DMS 273 (cell line): ENCODE measurements around the gene NUDCD3.
"Not testable (repeated sequence)": the region's sequence is repeated elsewhere in the genome, so short reads cannot be mapped to it uniquely, and the experiment has no call there.

Source experiments
- DNase-seq: peaks from one replicate; lab custom pipeline; 2025; ENCODE audit not compliant: unreplicated experiment; lab: John Stamatoyannopoulos, UW

The NUDCD3 gene

GRCh38 chr7:44449584-44449928 lies 40.9 kb downstream of the NUDCD3 start:
- no peak for DNase-seq

GRCh38 chr7:44448922-44449583 lies 41.4 kb downstream of the NUDCD3 start:
- DNase-seq, result no peak

DNA sequence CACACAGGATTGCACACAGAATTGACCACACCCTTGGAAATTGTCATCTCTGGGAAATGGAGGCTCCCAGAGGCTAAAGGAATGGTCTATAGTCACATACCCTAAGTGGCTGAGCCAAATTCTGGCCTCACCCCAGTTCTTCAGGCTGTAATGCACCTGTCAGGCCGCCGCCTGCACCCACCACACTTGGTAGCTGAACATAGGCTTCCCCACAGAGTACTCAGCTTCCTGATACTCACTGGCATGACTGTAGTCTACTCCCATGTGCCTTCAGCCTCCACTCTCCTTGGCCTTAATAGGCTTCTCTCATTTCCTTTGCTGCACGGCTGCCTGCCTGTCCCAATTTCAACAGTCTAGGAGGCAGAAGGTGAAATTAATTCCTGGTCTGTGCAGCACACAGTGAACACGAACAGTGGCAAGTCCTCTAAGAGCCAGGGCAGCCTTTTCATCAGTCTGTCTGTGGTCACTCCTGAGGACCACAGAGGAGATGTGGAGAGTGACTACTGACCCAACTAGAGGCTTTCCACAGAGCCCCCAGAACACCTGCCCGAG lies 42.5 kb downstream of the NUDCD3 start:
- DNase-seq, result no peak

GRCh38 chr7:44445986-44446671 lies 44.3 kb downstream of the NUDCD3 start:
- no peak for DNase-seq

GRCh38 chr7:44441079-44441478 lies 49.4 kb downstream of the NUDCD3 start:
- DNase-seq, result no peak

DNA sequence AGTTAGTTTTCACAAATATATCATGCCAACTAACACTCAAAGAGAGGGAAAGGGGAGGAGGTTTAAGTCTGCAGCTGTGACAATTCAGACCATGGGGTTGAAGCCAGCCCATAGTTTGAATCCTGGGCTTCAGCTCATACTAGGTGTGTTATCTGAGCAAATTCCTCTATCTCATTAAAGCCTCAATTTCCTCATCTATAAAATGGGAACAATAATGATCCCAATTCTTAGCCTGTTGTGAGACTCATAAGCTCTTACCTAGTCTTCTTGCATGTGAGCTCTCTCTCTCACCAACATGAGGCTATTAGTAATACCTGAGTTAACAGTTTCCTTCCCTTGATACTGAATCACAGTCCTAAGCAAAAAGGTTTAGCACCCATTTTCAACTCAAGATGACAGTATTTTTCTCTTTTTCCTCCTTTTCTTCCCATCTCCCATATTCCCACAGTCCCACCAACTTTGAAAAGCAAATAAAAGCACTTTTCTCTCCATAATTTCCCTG lies 49.8 kb downstream of the NUDCD3 start:
- DNase-seq, result no peak

GRCh38 chr7:44439926-44440325 lies 50.5 kb downstream of the NUDCD3 start:
- DNase-seq, result no peak

- DNase-seq, result no peak
These were observed 51.6 kb downstream of the NUDCD3 start for GRCh38 chr7:44438816-44439215.

DNA sequence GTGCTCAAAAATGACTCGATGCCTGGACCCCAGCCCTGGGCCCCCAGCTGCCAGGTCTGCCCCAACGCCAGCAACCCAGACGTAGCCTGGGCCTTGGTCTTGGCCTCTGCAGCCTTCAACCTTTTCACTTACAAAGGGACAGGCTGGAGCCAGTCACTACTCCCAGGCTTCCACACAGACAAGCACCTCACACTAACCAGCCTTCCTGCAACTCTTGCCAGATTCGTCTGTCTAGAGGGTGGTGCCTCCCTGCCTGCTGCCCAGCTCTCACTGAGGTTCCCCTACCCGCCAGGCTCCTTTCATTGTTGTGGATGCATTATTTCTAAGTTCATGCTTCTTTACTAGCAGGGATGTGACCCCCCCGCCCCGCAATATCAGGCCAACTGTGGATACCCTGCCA lies 56.3 kb downstream of the NUDCD3 start:
- no peak for DNase-seq

- no peak for DNase-seq
These were observed 57.0 kb downstream of the NUDCD3 start for GRCh38 chr7:44433255-44434022.

DNA sequence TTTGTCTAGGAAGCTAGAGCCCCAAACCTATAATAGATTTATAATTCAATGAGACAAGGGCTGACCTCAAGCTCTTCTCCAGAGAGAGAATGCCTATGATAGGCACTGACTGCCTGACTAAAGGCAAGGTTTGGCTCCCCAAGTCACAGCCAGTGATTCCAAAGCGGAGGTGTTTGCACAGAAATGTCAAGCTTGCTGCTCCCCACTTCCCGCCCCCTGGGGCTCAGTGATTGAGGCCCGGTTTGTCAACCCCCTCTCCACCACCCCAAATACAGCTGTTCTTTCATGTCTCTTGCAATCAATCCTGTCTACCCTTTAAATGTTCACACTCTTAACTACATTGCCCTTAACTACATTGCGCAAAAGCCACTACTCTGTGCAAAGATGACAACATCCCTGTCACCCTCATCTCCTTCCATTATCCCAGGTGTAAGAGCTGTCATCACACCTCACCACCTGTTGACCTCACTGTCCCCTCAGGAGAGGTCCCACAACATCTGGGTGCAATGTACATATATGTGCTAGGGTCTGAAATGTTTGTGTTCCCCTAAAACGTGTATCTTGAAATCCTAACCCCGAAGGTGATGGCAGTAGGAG lies 58.0 kb downstream of the NUDCD3 start:
- no peak for DNase-seq

GRCh38 chr7:44431091-44431608 lies 59.3 kb downstream of the NUDCD3 start:
- peak; percentile 32 for DNase-seq

GRCh38 chr7:44430054-44430453 lies 60.4 kb downstream of the NUDCD3 start:
- no peak for DNase-seq

DNA sequence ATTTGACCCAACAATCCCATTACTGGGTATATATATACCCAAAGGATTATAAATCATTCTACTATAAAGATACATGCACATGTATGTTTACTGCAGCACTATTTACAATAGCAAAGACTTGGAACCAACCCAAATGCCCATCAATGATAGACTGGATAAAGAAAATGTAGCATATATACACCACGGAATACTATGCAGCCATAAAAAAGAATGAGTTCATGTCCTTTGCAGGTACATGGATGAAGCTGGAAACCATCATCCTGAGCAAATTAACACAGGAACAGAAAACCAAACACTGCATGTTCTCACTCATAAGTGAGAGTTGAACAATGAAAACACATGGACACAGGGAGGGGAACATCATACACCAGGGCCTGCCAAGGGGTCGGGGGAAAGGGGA lies 65.7 kb downstream of the NUDCD3 start:
- DNase-seq, result not testable (repeated sequence)

DNA sequence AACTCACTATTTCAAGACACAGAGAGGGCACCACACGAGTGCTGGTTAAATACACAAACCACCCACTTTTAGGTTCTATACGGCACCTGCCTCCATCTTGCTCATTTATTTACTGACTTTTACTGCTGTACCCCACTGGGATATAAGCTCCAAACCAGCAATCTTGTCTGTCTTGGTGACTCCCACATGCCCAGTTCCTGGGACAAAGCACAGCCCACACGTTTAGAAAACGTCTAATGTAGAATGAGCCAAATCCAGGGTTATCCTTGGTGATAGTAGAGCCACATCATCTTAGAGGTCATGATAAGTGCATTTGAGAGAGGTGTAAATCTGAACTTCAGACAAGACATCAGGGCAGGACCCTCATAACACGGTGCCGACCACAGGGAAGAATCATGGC lies 73.5 kb downstream of the NUDCD3 start:
- no peak for DNase-seq

- no peak for DNase-seq
These were observed 74.9 kb downstream of the NUDCD3 start for GRCh38 chr7:44415510-44415909.

DNA sequence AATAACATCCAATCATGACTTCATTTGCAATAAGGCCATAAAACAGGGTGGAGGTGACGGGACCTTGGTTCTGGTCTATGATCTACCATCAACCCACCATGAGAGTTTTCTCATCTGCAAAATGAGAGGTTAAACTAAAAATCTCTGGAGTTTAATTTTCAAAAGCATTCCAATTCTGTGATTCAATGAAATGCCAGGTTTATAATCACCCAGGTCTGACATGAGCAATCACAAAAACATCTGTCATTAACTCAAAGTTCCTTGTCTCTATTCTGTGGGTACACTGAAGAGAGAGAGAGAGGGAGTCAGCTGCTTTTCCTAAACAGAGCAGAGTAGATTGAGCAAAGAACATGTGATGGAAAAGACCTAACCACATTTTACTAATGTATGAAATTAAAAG lies 75.4 kb downstream of the NUDCD3 start:
- DNase-seq, result no peak

- DNase-seq, result no peak
These were observed 79.2 kb downstream of the NUDCD3 start for GRCh38 chr7:44411306-44411705.

DNA sequence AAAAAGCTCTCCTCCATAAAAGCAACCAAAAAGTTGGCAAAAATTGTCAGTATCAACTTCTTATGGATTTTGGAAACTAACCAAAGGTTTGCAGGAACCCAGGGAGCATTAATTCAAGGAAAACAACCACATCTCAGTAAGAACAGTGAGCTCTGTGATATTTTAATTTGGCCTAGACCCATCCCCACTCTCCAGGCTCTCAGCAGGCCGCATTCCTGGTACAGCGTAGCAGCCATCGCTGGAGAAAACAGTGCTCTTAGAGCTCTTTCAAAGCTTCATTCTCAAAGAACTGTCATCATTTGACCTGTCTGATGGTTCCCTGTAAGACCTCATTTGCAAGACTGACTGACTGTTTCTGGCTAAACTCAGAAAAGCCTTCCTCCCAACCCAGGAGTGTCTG lies 81.9 kb downstream of the NUDCD3 start:
- DNase-seq, result no peak

DNA sequence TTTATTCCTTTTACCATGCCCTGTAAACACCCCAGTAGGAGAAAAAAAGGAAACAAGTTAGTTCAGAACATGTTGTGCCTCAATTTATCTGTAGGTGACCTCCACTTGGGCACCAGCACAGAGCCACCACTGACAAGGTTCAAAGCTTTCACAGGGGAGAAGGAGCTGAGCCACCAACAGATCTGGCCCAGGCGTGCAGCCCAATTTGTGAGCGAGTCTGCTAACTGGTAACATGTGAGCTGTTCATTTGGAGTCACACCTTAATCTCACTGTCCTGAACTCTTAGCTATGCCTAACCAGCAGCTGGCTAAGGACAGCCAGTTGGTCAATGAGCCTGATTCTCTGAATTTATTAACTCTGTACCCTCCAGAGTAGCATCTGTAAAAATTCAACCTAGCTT lies 86.7 kb downstream of the NUDCD3 start:
- no peak for DNase-seq

- DNase-seq, result no peak
These were observed 87.2 kb downstream of the NUDCD3 start for GRCh38 chr7:44403176-44403759.
